Lung microvascular endothelial cell (primary cell): ENCODE measurements around the gene CD34. TPM values are rescaled to one million over a fixed set of nuclear protein-coding genes. Genes with fewer than 3 reads are reported as not detected.
A peak's percentile ranks its signal among the peaks of the same experiment; 100 is the strongest.

Experiments
- DNase-seq, 2 donors: peaks; one replicate each; pipeline versions ENCODE4 v3.0.0 to v3.0.0-alpha.2; 2010; ENCODE audit warnings: low read depth in 2 of 2
- total RNA-seq: library from RNA; depleted of rRNA; stranded (reverse); fragments of >200 nt; gene quantifications from 2 replicates; pipeline ENCODE4 v1.2.1, GENCODE V29; 2014

Gene CD34
- total RNA-seq, 1 donor from 2014 or later: 14.7 TPM

- no peak for DNase-seq
Measured at GRCh38 chr1:207833956-207834660, 76.8 kb downstream of the CD34 start.

- no peak for DNase-seq
Measured at GRCh38 chr1:207833381-207833780, 77.5 kb downstream of the CD34 start.

GRCh38 chr1:207832796-207833195, 78.1 kb downstream of the CD34 start:
- DNase-seq: no peak

- peak in 1 of 2 donors; percentile 81 for DNase-seq
Measured at GRCh38 chr1:207831517-207832327, 79.2 kb downstream of the CD34 start.

Other genes with a start within 250 kb of the CD34 start
- gene CD46, start 159.1 kb downstream of the CD34 start, total RNA-seq: 110 and 136 TPM in 2 replicates